GM19324 (cell line): ENCODE measurements around the gene FGF14.

Source experiments
- ATAC-seq: cut with Tn5 transposase; IDR thresholded peaks from one replicate; pipeline ENCODE4 v1.9.1; 2021; ENCODE audit warnings: mild to moderate bottlenecking, moderate library complexity; ENCODE audit not compliant: unreplicated experiment, low FRiP score

FGF14 gene

GRCh38 chr13:101946401-101946800 is 455.4 kb downstream of the FGF14 start:
- ATAC-seq: no peak

DNA sequence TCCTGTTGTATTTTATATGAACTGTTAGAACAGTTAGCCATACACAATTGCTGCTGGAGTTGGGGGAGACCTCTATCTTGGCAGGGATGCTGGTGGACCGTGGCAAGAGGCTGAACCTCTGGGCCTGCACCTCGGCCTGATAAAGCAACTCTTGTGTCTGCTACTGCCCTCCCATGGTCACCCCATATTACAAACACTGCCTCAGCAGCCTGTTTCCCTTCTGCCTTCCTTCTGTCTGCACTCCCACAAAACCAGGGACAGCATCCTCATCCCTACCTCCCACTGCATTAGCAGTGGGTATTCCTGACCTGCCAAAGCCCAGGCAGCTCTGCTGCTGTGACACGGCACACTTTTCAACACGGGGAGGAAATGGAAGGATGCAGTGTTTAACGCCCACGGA is 456.4 kb downstream of the FGF14 start:
- ATAC-seq: no peak

- no peak for ATAC-seq
Observed at GRCh38 chr13:101944521-101944920, 457.3 kb downstream of the FGF14 start.

- no peak for ATAC-seq
Observed at GRCh38 chr13:101942535-101943157, 459.2 kb downstream of the FGF14 start.

DNA sequence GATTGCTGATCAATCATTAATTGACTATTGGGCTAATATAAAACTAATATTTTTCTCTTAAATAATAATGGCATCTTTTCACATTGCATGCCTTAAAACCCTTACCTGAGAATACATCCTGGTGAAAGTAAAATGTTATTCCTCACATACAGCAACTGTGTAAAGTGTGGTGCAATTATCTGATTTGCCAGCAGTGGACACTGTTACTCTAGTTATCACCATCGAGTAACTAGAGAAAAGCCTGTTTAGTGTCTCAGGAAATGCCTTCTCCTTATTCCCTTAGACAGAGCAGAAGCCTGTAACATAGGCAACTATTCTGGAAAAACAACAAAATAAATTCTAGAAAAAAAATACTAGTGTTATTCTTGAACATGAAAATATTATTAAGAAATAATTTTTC is 459.8 kb downstream of the FGF14 start:
- ATAC-seq: no peak

GRCh38 chr13:101941095-101941783 is 460.6 kb downstream of the FGF14 start:
- no peak for ATAC-seq

DNA sequence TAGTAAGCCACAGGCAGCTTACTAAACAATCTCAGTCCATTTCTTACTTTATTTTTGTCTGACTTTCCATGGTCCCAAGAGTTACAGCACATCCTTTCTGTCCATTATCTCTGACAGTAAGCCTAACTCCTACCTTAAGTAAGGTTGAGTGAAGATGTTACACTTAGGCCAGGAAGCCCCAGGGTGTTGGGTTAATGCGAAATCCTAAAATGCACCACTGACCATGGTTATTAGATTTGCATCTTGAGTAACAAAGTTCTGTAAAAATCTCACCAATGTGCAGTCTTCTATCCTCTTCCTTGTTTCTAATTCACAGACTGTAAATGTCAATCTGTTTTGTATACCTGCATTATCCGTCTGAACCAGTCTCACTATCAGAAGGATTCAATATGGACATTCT is 462.5 kb downstream of the FGF14 start:
- no peak for ATAC-seq

GRCh38 chr13:101935828-101936227 is 466.0 kb downstream of the FGF14 start:
- no peak for ATAC-seq

DNA sequence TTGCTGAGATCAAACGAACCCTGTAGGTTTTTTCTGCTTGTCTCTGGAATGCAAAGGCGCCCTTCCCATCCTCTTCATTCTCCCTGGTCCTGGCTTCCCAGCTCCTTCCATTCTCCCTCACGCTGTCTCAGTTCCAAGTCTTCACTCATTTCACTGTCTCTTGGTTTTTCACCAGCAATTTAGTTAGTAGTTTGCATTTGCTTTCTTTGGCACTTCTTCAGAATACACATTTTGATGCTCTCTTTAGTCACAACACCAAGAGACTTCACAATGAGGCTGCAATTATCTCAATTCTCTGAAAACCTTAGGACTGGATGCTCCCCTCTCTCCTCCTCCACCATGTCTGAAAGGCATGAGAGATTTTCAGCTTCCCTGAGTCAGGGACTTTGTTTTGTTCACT is 470.7 kb downstream of the FGF14 start:
- ATAC-seq: no peak

DNA sequence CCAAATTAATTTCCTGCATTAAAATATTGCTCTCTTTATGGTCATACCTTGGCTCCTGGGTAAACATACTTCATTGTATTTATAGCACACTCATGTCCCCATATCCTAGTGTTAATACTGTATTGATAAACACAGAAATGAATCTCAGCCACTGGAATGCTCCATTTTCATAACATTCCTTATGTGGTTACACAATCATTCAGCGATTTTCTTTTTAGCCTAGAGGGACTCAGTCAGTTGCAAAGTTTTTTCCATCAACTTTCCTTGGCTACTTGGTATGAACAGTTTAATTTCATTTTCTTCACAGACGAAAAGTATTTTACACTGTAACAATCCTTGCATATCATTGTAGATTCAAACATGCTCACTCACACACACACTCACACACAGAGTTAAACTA is 471.5 kb downstream of the FGF14 start:
- ATAC-seq: no peak

- ATAC-seq: no peak
Observed at GRCh38 chr13:101925731-101926130, 476.1 kb downstream of the FGF14 start.

DNA sequence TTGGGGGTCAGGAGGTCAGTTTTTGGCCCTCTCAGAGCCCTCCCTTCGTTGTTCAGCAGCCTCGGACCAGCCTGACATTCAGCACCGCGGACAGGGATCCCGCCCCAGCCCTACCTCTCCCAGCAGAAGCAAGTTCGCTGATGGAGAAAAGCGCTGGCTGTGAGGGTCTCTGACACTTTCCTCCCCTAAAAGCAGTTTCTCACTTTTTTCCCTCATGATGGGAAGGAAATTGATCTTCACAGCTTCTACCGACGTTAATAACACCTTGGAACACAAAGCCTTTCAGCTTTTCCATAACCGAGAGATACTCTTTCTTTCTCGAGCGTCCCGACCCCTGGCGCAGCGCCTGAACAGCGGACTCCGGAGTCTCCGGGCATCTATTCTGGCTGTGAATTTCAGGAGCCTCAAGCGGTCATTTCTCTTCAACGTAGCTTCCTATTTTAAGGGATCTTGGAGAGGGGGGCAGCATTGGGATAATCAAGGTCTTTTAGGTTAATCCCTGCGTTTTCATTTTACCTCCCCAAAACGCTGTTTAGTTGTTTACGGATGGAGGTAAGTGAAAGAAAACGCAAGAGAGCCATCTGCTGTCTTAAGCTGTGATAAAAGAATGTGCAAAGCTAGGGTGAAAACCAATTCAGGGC is 482.2 kb downstream of the FGF14 start:
- ATAC-seq: no peak

- no peak for ATAC-seq
Observed at GRCh38 chr13:101917833-101918661, 483.8 kb downstream of the FGF14 start.

GRCh38 chr13:101917475-101917810 is 484.4 kb downstream of the FGF14 start:
- no peak for ATAC-seq

DNA sequence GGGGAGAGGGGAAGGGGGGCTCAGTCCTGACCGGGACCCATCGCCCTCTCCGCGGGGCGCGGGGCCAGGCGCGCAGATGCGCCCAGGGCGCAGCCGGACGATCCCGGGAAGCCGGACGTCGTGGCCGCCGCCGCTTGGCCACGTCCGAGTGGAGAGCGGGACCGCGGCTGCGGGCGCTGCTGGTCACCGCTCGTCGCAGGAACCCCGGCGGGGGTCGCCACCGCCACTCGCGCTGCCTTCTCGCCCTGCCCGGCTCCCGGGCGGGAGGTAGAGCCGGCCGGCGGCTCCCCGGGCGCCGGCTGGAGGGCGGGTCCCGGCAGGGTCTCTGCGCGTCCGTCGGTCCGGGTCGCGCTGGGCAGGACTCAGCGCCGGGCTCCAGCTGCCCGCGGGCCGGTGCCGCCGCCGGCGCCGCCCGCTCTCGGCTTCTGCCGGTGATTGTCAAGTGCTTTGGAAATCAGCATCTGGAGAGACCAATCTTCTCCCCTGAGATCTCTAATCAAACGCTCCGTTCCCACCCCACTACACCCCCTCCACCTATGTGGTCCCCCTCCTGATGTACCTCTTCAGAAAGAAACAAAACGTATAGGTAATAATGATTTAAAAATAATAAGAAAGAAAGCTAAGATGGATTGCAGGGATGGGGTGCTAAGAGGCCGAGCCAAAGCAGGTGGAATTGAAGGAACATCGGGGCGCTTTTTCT is 484.9 kb downstream of the FGF14 start:
- ATAC-seq: no peak

DNA sequence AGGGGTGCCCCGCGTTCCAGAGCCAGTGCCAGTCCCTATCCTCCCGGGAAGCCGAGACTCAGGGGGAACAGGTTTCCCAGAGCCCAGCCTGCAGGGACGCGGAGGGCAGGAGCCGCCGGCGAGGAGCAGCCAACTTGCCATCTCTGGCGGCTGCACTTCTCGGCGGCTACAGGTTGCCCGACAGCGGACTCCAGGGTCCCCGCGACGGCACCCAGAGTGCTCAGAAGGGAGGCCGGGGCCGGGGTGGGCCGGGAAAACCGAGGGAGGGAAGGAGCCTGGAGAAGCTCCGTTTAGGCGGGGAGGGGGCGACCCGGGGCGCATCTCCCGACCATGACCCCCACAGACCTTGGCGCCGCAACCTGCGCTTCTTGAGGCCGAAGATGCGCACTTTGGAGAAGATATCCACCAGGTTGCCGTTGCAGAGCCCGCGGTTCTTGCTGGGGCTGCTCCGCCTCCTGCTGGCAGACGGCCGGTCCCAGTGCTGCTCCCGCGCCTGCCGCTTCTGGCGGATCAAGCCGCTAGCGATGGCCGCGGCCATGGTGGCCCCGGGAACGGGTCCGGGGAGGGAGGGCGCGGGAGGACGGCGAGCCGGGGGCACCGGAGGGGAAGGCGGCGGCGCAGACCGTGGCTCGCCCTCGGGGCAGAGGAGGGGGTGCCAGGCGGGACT is 485.6 kb downstream of the FGF14 start:
- ATAC-seq: no peak

GRCh38 chr13:101915755-101916107 is 486.1 kb downstream of the FGF14 start:
- ATAC-seq: no peak

DNA sequence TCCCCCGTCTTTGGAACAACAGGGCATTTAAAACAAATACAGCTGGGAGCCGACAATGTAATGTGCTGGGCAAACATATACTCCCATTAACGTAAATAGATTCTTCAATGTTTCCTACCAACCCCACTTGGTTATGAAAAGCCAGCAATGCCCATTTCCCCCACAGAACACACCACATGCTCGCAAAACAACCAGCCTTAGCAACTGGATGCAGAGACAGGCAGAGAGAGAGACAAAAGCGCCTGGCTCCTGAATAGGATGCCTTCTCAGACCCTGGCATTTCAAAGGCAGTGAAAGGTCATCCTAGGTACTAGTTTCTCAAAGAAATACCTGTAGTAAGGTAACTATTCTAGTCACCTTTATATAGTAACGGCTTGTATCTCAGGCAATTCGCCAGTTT is 486.5 kb downstream of the FGF14 start:
- ATAC-seq: no peak

DNA sequence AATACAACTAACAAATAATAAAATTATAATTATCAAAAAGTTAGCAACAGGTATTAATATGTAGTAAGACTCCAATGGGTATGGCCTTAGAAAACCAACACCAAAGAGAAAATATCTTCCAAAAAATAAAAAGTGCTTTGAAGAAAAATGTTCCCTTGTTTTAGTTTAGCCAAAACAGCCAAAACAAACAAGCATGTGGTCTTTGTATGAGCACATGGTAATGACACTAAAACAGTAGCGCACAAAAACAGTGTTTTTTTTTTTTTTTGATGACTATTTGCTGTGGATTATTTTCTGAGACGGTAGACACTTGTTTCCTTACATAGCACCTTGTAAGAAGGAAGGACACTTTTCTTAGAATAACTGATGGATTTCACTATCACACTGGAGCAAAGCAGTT is 490.1 kb downstream of the FGF14 start:
- ATAC-seq: no peak

- no peak for ATAC-seq
Observed at GRCh38 chr13:101903890-101904289, 498.0 kb downstream of the FGF14 start.
